ENCODE data around the gene PTPRN2. TPM values are rescaled to one million over a fixed set of nuclear protein-coding genes. Genes with fewer than 3 reads are reported as not detected.

The PTPRN2 gene
- total and polyA plus RNA-seq, 2 donors from 2014 or later: 4.8 to 6.2 TPM

GRCh38 chr7:158414486-158414961 lies 173.1 kb downstream of the PTPRN2 start:
- FAIRE-seq (no peak), DNase-seq (peak in 4 of 5 donors; percentile 57 to 71 (median 66))
- Histone ChIP-seq H3K27me3 (ENCODE audit: control insufficient read depth, insufficient read depth, low read length) (no peaks in the 10 kb centered on the region), H3K9ac (ENCODE audit: low read length in 3 of 3) (no peak overlapping the region), H3K27ac (ENCODE audit: low read depth in 2 of 2, low read length in 2 of 2) (no peak overlapping the region), H3K36me3 (ENCODE audit: control insufficient read depth in 2 of 3, insufficient read depth in 3 of 3, low read length in 3 of 3) (no peaks in the 10 kb centered on the region), H3K4me1 (ENCODE audit: control insufficient read depth in 2 of 3, insufficient read depth in 2 of 3, low read depth in 1 of 3, low read length in 3 of 3) (no peaks in the 10 kb centered on the region), H3K4me3 (ENCODE audit: low read length in 3 of 3) (no peak overlapping the region), H3K9me3 (ENCODE audit: control insufficient read depth in 2 of 3, insufficient read depth in 1 of 3, low read length in 3 of 3) (peaks cover 0 to 3% (median 2%) of the 10 kb centered on the region in 3 donors)
- no peak for TF ChIP-seq CTCF (IDR thresholded peaks at IDR 0.05; ENCODE audit: borderline replicate concordance, extremely low read depth, insufficient read depth)
- intact Hi-C loops (cut with DNase I): no loop called here

GRCh38 chr7:158414002-158414401 lies 173.6 kb downstream of the PTPRN2 start:
- no peaks in the 10 kb centered on the region for H3K27me3 ChIP-seq (ENCODE audit: control insufficient read depth, insufficient read depth, low read length)
- TF ChIP-seq CTCF (IDR thresholded peaks at IDR 0.05; ENCODE audit: borderline replicate concordance, extremely low read depth, insufficient read depth): no peak
- H3K4me1 ChIP-seq (ENCODE audit: control insufficient read depth in 2 of 3, insufficient read depth in 2 of 3, low read depth in 1 of 3, low read length in 3 of 3): no peaks in the 10 kb centered on the region
- H3K36me3 ChIP-seq (ENCODE audit: control insufficient read depth in 2 of 3, insufficient read depth in 3 of 3, low read length in 3 of 3): no peaks in the 10 kb centered on the region
- H3K9me3 ChIP-seq (ENCODE audit: control insufficient read depth in 2 of 3, insufficient read depth in 1 of 3, low read length in 3 of 3): peaks cover 0 to 2% (median 0%) of the 10 kb centered on the region in 3 donors
- no peak overlapping the region for H3K4me3 ChIP-seq (ENCODE audit: low read length in 3 of 3)
- no peak overlapping the region for H3K9ac ChIP-seq (ENCODE audit: low read length in 3 of 3)
- DNase-seq: peak in 1 of 5 donors; percentile 30
- no peak overlapping the region for H3K27ac ChIP-seq (ENCODE audit: low read depth in 2 of 2, low read length in 2 of 2)
- FAIRE-seq: no peak
- intact Hi-C loops (cut with DNase I): no loop called here

- Histone ChIP-seq H3K27ac (ENCODE audit: low read depth in 2 of 2, low read length in 2 of 2) (no peak overlapping the region), H3K9ac (ENCODE audit: low read length in 3 of 3) (no peak overlapping the region), H3K4me3 (ENCODE audit: low read length in 3 of 3) (no peak overlapping the region), H3K9me3 (ENCODE audit: control insufficient read depth in 2 of 3, insufficient read depth in 1 of 3, low read length in 3 of 3) (no peaks in the 10 kb centered on the region), H3K27me3 (ENCODE audit: control insufficient read depth, insufficient read depth, low read length) (no peaks in the 10 kb centered on the region), H3K4me1 (ENCODE audit: control insufficient read depth in 2 of 3, insufficient read depth in 2 of 3, low read depth in 1 of 3, low read length in 3 of 3) (no peaks in the 10 kb centered on the region), H3K36me3 (ENCODE audit: control insufficient read depth in 2 of 3, insufficient read depth in 3 of 3, low read length in 3 of 3) (no peaks in the 10 kb centered on the region)
- intact Hi-C loops (cut with DNase I): no loop called here
- FAIRE-seq (no peak), DNase-seq (peak in 1 of 5 donors; percentile 70)
- no peak for TF ChIP-seq CTCF (IDR thresholded peaks at IDR 0.05; ENCODE audit: borderline replicate concordance, extremely low read depth, insufficient read depth)
Observed at GRCh38 chr7:158411232-158411950, 176.2 kb downstream of the PTPRN2 start.

Measured in kidney (tissue), 14 donors.